Endothelial cell of umbilical vein (primary cell): ENCODE results near the gene NRDC. TPM values are rescaled to one million over a fixed set of nuclear protein-coding genes. Genes with fewer than 3 reads are reported as not detected.

Source experiments
- BruUV-seq: library from RNA; stranded (reverse); fragments of 400-500 nt; replicated peaks from 2 replicates; lab custom pipeline; 2021; lab: Mats Ljungman, UMichigan
- CTCF ChIA-PET: fragments of 300-600, 350-600 bp; sonication (Branson Sonifier 250); formaldehyde crosslinking; loops from one replicate; lab custom pipeline; 2021; ENCODE audit warnings: antibody characterized with exemption, inconsistent platforms; lab: Charles Lee
- POLR2A ChIA-PET: fragments of 300-600, 350-600 bp; sonication (Branson Sonifier 250); formaldehyde crosslinking; loops from one replicate; lab custom pipeline; 2021; ENCODE audit warnings: antibody characterized with exemption, inconsistent platforms; lab: Charles Lee
- DNase-seq: peaks from one replicate; pipeline ENCODE4 v3.0.0-alpha.2; 2011; ENCODE audit warnings: low read depth, low spot score
- FAIRE-seq: peaks from 2 replicates; lab custom pipeline; 2011; peaks lifted over from hg19 to GRCh38; lab: Jason Lieb, UNC
- H2AFZ ChIP-seq: 2 replicates; pipeline ENCODE4 v1.6.0; 2012; ENCODE audit warnings: low read depth, low read length, control low read depth, inconsistent platforms
- H3K27ac ChIP-seq: 2 replicates; pipeline ENCODE4 v1.5.1; 2011; ENCODE audit warnings: low read depth, mild to moderate bottlenecking, control low read depth, low read length, moderate library complexity; ENCODE audit not compliant: insufficient read depth
- H3K27me3 ChIP-seq, 2 experiments: 2 replicates each; pipeline versions ENCODE4 v1.6.0 to v1.6.1; 2011; ENCODE audit warnings: low read length in 2 of 2, mixed read lengths in 1 of 2; ENCODE audit not compliant: control insufficient read depth in 2 of 2, insufficient read depth in 2 of 2
- H3K36me3 ChIP-seq, 2 experiments: 2 replicates in 1 of 2; 3 replicates in 1 of 2; pipeline ENCODE4 v1.5.1; 2011; ENCODE audit warnings: low read length in 2 of 2, mild to moderate bottlenecking in 1 of 2, moderate library complexity in 1 of 2; ENCODE audit not compliant: control insufficient read depth in 2 of 2, insufficient read depth in 2 of 2; ENCODE audit errors: extremely low read depth in 1 of 2
- H3K4me1 ChIP-seq: 3 replicates; pipeline ENCODE4 v1.5.1; 2011; ENCODE audit warnings: mild to moderate bottlenecking, low read length; ENCODE audit not compliant: control insufficient read depth, insufficient read depth; ENCODE audit errors: extremely low read depth
- H3K4me2 ChIP-seq: 2 replicates; pipeline ENCODE4 v1.6.1; 2011; ENCODE audit warnings: low read length, control low read depth, mixed read lengths; ENCODE audit not compliant: insufficient read depth
- H3K4me3 ChIP-seq, 3 experiments: fragments of 200-600 bp in 1 of 3; sonication (generic), shearing (Covaris generic) in 1 of 3; replicated peaks in 1 of 3; 2 replicates each; pipeline ENCODE4 v1.5.1; 2011 to 2016; ENCODE audit warnings: control low read depth in 3 of 3, low read length in 3 of 3, mild to moderate bottlenecking in 2 of 3, inconsistent platforms in 1 of 3, low read depth in 1 of 3, moderate library complexity in 1 of 3; ENCODE audit not compliant: insufficient read depth in 1 of 3
- H3K79me2 ChIP-seq: 2 replicates; pipeline ENCODE4 v1.6.0; 2012; ENCODE audit warnings: low read length, inconsistent platforms; ENCODE audit not compliant: control insufficient read depth, insufficient read depth
- H3K9ac ChIP-seq: replicated peaks from 2 replicates; pipeline ENCODE3; 2011; ENCODE audit warnings: low read length, control low read depth; ENCODE audit not compliant: insufficient read depth; ENCODE audit errors: extremely low read depth
- H3K9me1 ChIP-seq: replicated peaks from 3 replicates; pipeline ENCODE4 v1.6.0; 2011; ENCODE audit warnings: mild to moderate bottlenecking, low read length; ENCODE audit not compliant: control insufficient read depth, insufficient read depth; ENCODE audit errors: extremely low read depth
- H3K9me3 ChIP-seq: replicated peaks from 2 replicates; pipeline ENCODE4 v1.5.1; 2012; ENCODE audit warnings: low read length, inconsistent platforms; ENCODE audit not compliant: control insufficient read depth, insufficient read depth
- H4K20me1 ChIP-seq: replicated peaks from 2 replicates; pipeline ENCODE3; 2011; ENCODE audit warnings: mild to moderate bottlenecking, low read length; ENCODE audit not compliant: control insufficient read depth, insufficient read depth; ENCODE audit errors: extremely low read depth
- CTCF ChIP-seq, 2 donors: IDR thresholded peaks; 1 replicate in 1 of 2; 2 replicates in 1 of 2; pipeline ENCODE4 v1.5.1; 2011; ENCODE audit warnings: low read length in 2 of 2, mild to moderate bottlenecking in 2 of 2, moderate library complexity in 2 of 2, control low read depth in 1 of 2, inconsistent platforms in 1 of 2, low read depth in 1 of 2; ENCODE audit not compliant: insufficient read depth in 1 of 2; ENCODE audit errors: extremely low read depth in 1 of 2
- EZH2 ChIP-seq: IDR thresholded peaks from 2 replicates; pipeline ENCODE4 v1.6.1; 2012; ENCODE audit warnings: borderline replicate concordance, low read depth, mild to moderate bottlenecking, moderate library complexity, low read length, inconsistent platforms; ENCODE audit not compliant: severe bottlenecking
- FOS ChIP-seq: IDR thresholded peaks from 2 replicates; pipeline ENCODE4 v1.6.1; 2011; ENCODE audit warnings: mild to moderate bottlenecking, low read length, moderate library complexity, borderline replicate concordance; ENCODE audit not compliant: insufficient read depth
- GATA2 ChIP-seq: IDR thresholded peaks from 2 replicates; pipeline ENCODE4 v1.7.0; 2011; ENCODE audit warnings: low read depth, mild to moderate bottlenecking, moderate library complexity, mixed read lengths, low read length; ENCODE audit not compliant: insufficient read length, insufficient read depth
- JUN ChIP-seq: IDR thresholded peaks from 2 replicates; pipeline ENCODE4 v1.6.1; 2011; ENCODE audit warnings: borderline replicate concordance, low read depth; ENCODE audit not compliant: insufficient read length, insufficient read depth
- MAX ChIP-seq: IDR thresholded peaks from 2 replicates; pipeline ENCODE4 v1.6.1; 2011; ENCODE audit not compliant: insufficient read depth, insufficient read length
- MYC ChIP-seq: IDR thresholded peaks from one replicate; pipeline ENCODE4 v1.6.1; 2011; ENCODE audit warnings: mild to moderate bottlenecking, low read depth, low read length
- POLR2A ChIP-seq: IDR thresholded peaks from 2 replicates; pipeline ENCODE4 v1.6.1; 2012; ENCODE audit warnings: low read depth, mild to moderate bottlenecking, control low read depth, low read length
- POLR2AphosphoS5 ChIP-seq: IDR thresholded peaks from 2 replicates; pipeline ENCODE4 v1.6.1; 2012; ENCODE audit warnings: low read depth, mild to moderate bottlenecking, control low read depth, low read length, moderate library complexity; ENCODE audit not compliant: insufficient read depth
- dilution Hi-C: fragments of 300-500 bp; cut with MboI; formaldehyde crosslinking; loops from one replicate; pipeline ENCODE4 v1.15.0; 2019; ENCODE audit warnings: low sequenced_read_pairs; ENCODE audit not compliant: extremely low pct_ligation_motif_present
- intact Hi-C: fragments of 100-400 bp; cut with micrococcal nuclease; formaldehyde crosslinking; loops from one replicate; pipeline ENCODE4 v1.10.0; 2022
- polyA plus RNA-seq, 4 experiments: library from polyadenylated mRNA; depleted of rRNA in 3 of 4; stranded (reverse) in 3 of 4; unstranded in 1 of 4; fragments of >200 nt; gene quantifications; 2 replicates each; pipeline versions ENCODE4 v1.2.1 to v1.2.3, GENCODE V29; 2011 to 2012; ENCODE audit warnings: missing spikeins in 1 of 4
- total RNA-seq: library from RNA; stranded (reverse); gene quantifications from 2 replicates; pipeline ENCODE4 v1.2.3, GENCODE V29; 2021

The NRDC gene
- total and polyA plus RNA-seq, 2 donors (not counting 3 experiments of a cell fraction or from before 2014, with no cell fraction given): 41.8 to 146 TPM

GRCh38 chr1:51741121-51741681 is 137.3 kb downstream of the NRDC start:
- Histone ChIP-seq H3K27ac (no peak overlapping the region), H3K9ac (no peak overlapping the region), H3K4me2 (peak overlapping the region; percentile 49), H3K36me3 (no peaks in the 10 kb centered on the region), H3K79me2 (peaks cover 24% of the 10 kb centered on the region), H3K27me3 (no peaks in the 10 kb centered on the region), H3K4me1 (peaks cover 31% of the 10 kb centered on the region), H3K4me3 (no peak overlapping the region), H3K9me3 (no peaks in the 10 kb centered on the region), H3K9me1 (no peaks in the 10 kb centered on the region), H2AFZ (no peak overlapping the region), H4K20me1 (no peaks in the 10 kb centered on the region)
- no TSS peak for BruUV-seq
- dilution Hi-C loops (no loop called here), intact Hi-C loops (no loop called here)
- FAIRE-seq (no peak), DNase-seq (no peak)
- TF ChIP-seq MAX (no peak), EZH2 (no peak), CTCF (IDR thresholded peaks at IDR 0.05; ENCODE audit: extremely low read depth in 1 of 2, insufficient read depth in 1 of 2, low read depth in 1 of 2, low read length in 2 of 2) (no peak)
- CTCF ChIA-PET: interaction anchor here (0.9 to 2.2 kb wide), 4 partner anchors 8 to 64 kb away, joined by 3 to 10 read pairs (median 6); no protein-coding TSS in a partner anchor
- POLR2A ChIA-PET: interaction anchor here (1.2 kb wide), 1 partner anchor 11 kb away, joined by 3 read pairs; no protein-coding TSS in a partner anchor

GRCh38 chr1:51740652-51741051 is 137.9 kb downstream of the NRDC start:
- no peak for FAIRE-seq
- peak; percentile 54 for DNase-seq
- H3K4me1 ChIP-seq: peaks cover 35% of the 10 kb centered on the region
- no peaks in the 10 kb centered on the region for H3K9me1 ChIP-seq
- H3K27ac ChIP-seq: no peak overlapping the region
- no peaks in the 10 kb centered on the region for H3K9me3 ChIP-seq
- intact Hi-C loops: no loop called here
- CTCF ChIA-PET: interaction anchor here (0.9 to 2.2 kb wide), 4 partner anchors 9 to 63 kb away, joined by 3 to 10 read pairs (median 6); no protein-coding TSS in a partner anchor
- H2AFZ ChIP-seq: no peak overlapping the region
- TF ChIP-seq POLR2AphosphoS5: no peak
- no peak for TF ChIP-seq JUN
- TF ChIP-seq POLR2A: no peak
- no peak for TF ChIP-seq CTCF (IDR thresholded peaks at IDR 0.05; ENCODE audit: extremely low read depth in 1 of 2, insufficient read depth in 1 of 2, low read depth in 1 of 2, low read length in 2 of 2)
- TF ChIP-seq GATA2: no peak
- TF ChIP-seq MAX: no peak
- no peak for TF ChIP-seq MYC
- TF ChIP-seq EZH2: no peak
- TF ChIP-seq FOS: no peak
- dilution Hi-C loops: no loop called here
- no peaks in the 10 kb centered on the region for H3K36me3 ChIP-seq
- no TSS peak for BruUV-seq
- POLR2A ChIA-PET: interaction anchor here (1.2 kb wide), 1 partner anchor 10 kb away, joined by 3 read pairs; no protein-coding TSS in a partner anchor
- H3K4me2 ChIP-seq: peak overlapping the region; percentile 49
- no peak overlapping the region for H3K9ac ChIP-seq
- no peak overlapping the region for H3K4me3 ChIP-seq
- H3K27me3 ChIP-seq: no peaks in the 10 kb centered on the region
- H3K79me2 ChIP-seq: peaks cover 24% of the 10 kb centered on the region
- H4K20me1 ChIP-seq: no peaks in the 10 kb centered on the region
